A673 (cell line): ENCODE measurements around the gene HEPHL1.

Experiments used
- EZH2 ChIP-seq: fragments of 200-600 bp; sonication (generic); IDR thresholded peaks from 2 replicates; pipeline ENCODE4 v1.6.1; 2017; ENCODE audit warnings: borderline replicate concordance, low read depth, mild to moderate bottlenecking, mixed read lengths, antibody characterized with exemption, low read length; ENCODE audit not compliant: poor library complexity, severe bottlenecking
- TF ChIP-seq, protein P1 (sequence below): fragments of 300-800, 200-600 bp; sonication (generic); conservative IDR thresholded peaks from 2 replicates; pipeline ENCODE4 v1.5.1; 2017; ENCODE audit warnings: low read depth, mild to moderate bottlenecking, antibody characterized with exemption, low read length, moderate library complexity, mixed read lengths

DNA sequence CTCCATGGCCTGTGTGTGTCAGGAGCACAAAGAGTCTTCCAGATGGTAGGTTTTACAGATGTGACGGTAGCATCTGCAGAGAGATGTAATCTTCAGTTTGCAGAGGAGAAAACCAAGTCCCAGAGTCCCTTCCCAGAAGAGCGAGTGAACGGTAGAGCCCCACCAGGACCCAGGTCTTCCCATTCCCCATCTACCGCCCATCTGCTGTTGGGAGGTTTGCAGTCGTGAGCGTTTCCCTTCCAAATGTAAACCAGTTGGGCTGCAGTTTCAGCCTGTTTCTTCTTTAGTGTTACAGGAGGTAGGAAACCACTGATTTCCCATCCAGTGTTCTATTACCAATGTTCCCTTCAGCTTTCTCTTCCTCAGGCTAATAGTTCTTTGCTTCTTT is 131.5 kb downstream of the HEPHL1 start:
- TF ChIP-seq, protein P1, sequence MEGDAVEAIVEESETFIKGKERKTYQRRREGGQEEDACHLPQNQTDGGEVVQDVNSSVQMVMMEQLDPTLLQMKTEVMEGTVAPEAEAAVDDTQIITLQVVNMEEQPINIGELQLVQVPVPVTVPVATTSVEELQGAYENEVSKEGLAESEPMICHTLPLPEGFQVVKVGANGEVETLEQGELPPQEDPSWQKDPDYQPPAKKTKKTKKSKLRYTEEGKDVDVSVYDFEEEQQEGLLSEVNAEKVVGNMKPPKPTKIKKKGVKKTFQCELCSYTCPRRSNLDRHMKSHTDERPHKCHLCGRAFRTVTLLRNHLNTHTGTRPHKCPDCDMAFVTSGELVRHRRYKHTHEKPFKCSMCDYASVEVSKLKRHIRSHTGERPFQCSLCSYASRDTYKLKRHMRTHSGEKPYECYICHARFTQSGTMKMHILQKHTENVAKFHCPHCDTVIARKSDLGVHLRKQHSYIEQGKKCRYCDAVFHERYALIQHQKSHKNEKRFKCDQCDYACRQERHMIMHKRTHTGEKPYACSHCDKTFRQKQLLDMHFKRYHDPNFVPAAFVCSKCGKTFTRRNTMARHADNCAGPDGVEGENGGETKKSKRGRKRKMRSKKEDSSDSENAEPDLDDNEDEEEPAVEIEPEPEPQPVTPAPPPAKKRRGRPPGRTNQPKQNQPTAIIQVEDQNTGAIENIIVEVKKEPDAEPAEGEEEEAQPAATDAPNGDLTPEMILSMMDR, result no peak
- TF ChIP-seq EZH2, result no peak
